H9 (cell line): Measurements from ENCODE around the gene LMOD3. TPM values are rescaled to one million over a fixed set of nuclear protein-coding genes. Genes with fewer than 3 reads are reported as not detected.

ENCODE experiments used
- DNase-seq: peaks from one replicate; pipeline ENCODE4 v3.0.0-alpha.2; 2017
- H2AFZ ChIP-seq: one replicate; pipeline ENCODE4 v1.6.1; 2013; ENCODE audit warnings: mild to moderate bottlenecking, low read length, control low read depth, moderate library complexity
- H2AK5ac ChIP-seq: 2 replicates; pipeline ENCODE4 v1.6.1; 2013; ENCODE audit warnings: low read length, control low read depth, mixed read lengths; ENCODE audit not compliant: insufficient read length
- H2BK120ac ChIP-seq: one replicate; pipeline ENCODE4 v1.6.1; 2013; ENCODE audit warnings: low read depth, mild to moderate bottlenecking, low read length, control low read depth, inconsistent platforms; ENCODE audit not compliant: poor library complexity, severe bottlenecking
- H2BK12ac ChIP-seq: 2 replicates; pipeline ENCODE4 v1.6.1; 2013; ENCODE audit warnings: low read length, control low read depth, mixed read lengths, low read depth; ENCODE audit not compliant: insufficient read length
- H2BK15ac ChIP-seq: 2 replicates; pipeline ENCODE4 v1.6.1; 2013; ENCODE audit warnings: low read depth, low read length, control low read depth
- H2BK20ac ChIP-seq: one replicate; pipeline ENCODE4 v1.6.1; 2013; ENCODE audit warnings: low read depth, mild to moderate bottlenecking, low read length, control low read depth, inconsistent platforms; ENCODE audit not compliant: poor library complexity, severe bottlenecking
- H2BK5ac ChIP-seq: 2 replicates; pipeline ENCODE4 v1.6.1; 2013; ENCODE audit warnings: low read length, control low read depth, mixed read lengths; ENCODE audit not compliant: insufficient read length
- H3K14ac ChIP-seq: 2 replicates; pipeline ENCODE4 v1.6.1; 2013; ENCODE audit warnings: low read length, control low read depth; ENCODE audit not compliant: insufficient read depth
- H3K18ac ChIP-seq: 2 replicates; pipeline ENCODE4 v1.6.1; 2013; ENCODE audit warnings: low read depth, mild to moderate bottlenecking, mixed read lengths, low read length, control low read depth; ENCODE audit not compliant: insufficient read length
- H3K23ac ChIP-seq: 2 replicates; pipeline ENCODE4 v1.6.1; 2013; ENCODE audit warnings: low read length, control low read depth, mixed read lengths, low read depth; ENCODE audit not compliant: insufficient read length
- H3K23me2 ChIP-seq: 2 replicates; pipeline ENCODE4 v1.6.1; 2013; ENCODE audit warnings: low read depth, mild to moderate bottlenecking, mixed read lengths, low read length, control low read depth; ENCODE audit not compliant: insufficient read length, poor library complexity, severe bottlenecking
- H3K27ac ChIP-seq: 2 replicates; pipeline ENCODE4 v1.5.1; 2013; ENCODE audit warnings: low read length, control low read depth, mixed read lengths, low read depth; ENCODE audit not compliant: insufficient read length
- H3K27me3 ChIP-seq: 2 replicates; pipeline ENCODE4 v1.6.1; 2013; ENCODE audit warnings: low read length, control low read depth, inconsistent platforms; ENCODE audit not compliant: insufficient read depth
- H3K4ac ChIP-seq: 2 replicates; pipeline ENCODE4 v1.6.1; 2013; ENCODE audit warnings: low read depth, mild to moderate bottlenecking, control low read depth, inconsistent platforms, low read length, moderate library complexity
- H3K4me1 ChIP-seq: 2 replicates; pipeline ENCODE4 v1.6.1; 2013; ENCODE audit warnings: low read length, control low read depth, inconsistent platforms; ENCODE audit not compliant: insufficient read depth
- H3K4me2 ChIP-seq: 2 replicates; pipeline ENCODE4 v1.6.1; 2013; ENCODE audit warnings: low read length, control low read depth, mixed read lengths; ENCODE audit not compliant: insufficient read length, insufficient read depth
- H3K56ac ChIP-seq: 2 replicates; pipeline ENCODE4 v1.6.1; 2013; ENCODE audit warnings: low read depth, mild to moderate bottlenecking, mixed read lengths, low read length, control low read depth; ENCODE audit not compliant: insufficient read length
- H3K79me1 ChIP-seq: 2 replicates; pipeline ENCODE4 v1.6.1; 2013; ENCODE audit warnings: low read depth, mild to moderate bottlenecking, moderate library complexity, low read length, control low read depth, inconsistent platforms; ENCODE audit not compliant: insufficient read depth, poor library complexity, severe bottlenecking
- H3K79me2 ChIP-seq: 2 replicates; pipeline ENCODE4 v1.6.1; 2013; ENCODE audit warnings: low read length, control low read depth, inconsistent platforms; ENCODE audit not compliant: insufficient read depth
- H3K9ac ChIP-seq: 2 replicates; pipeline ENCODE4 v1.6.1; 2013; ENCODE audit warnings: low read length, control low read depth, mixed read lengths; ENCODE audit not compliant: insufficient read length; ENCODE audit errors: extremely low read depth
- H3K9me3 ChIP-seq: one replicate; pipeline ENCODE4 v1.6.1; 2013; ENCODE audit warnings: low read depth, low read length, inconsistent platforms; ENCODE audit not compliant: control insufficient read depth
- H3T11ph ChIP-seq: one replicate; pipeline ENCODE4 v1.6.1; 2013; ENCODE audit warnings: mild to moderate bottlenecking, low read length, control low read depth, inconsistent platforms
- H4K20me1 ChIP-seq: one replicate; pipeline ENCODE4 v1.6.1; 2013; ENCODE audit not compliant: control insufficient read depth, insufficient read length, insufficient read depth
- H4K5ac ChIP-seq: 2 replicates; pipeline ENCODE4 v1.6.1; 2013; ENCODE audit warnings: low read depth, mild to moderate bottlenecking, mixed read lengths, low read length, control low read depth; ENCODE audit not compliant: insufficient read length
- H4K8ac ChIP-seq: replicated peaks from 2 replicates; pipeline ENCODE4 v1.6.1; 2013; ENCODE audit warnings: low read length, control low read depth, mixed read lengths, low read depth; ENCODE audit not compliant: insufficient read length
- H4K91ac ChIP-seq: 2 replicates; pipeline ENCODE4 v1.6.1; 2013; ENCODE audit warnings: low read depth, mild to moderate bottlenecking, moderate library complexity, mixed read lengths, low read length, control low read depth; ENCODE audit not compliant: insufficient read length
- H3K27ac Mint-ChIP-seq, 3 experiments: 2 replicates in 2 of 3; 3 replicates in 1 of 3; pipeline ENCODE4 v1.8.0; 2020 to 2021; ENCODE audit warnings: mixed read lengths in 3 of 3, mild to moderate bottlenecking in 1 of 3, moderate library complexity in 1 of 3
- H3K27me3 Mint-ChIP-seq: 2 replicates; pipeline ENCODE4 v1.8.0; 2021; ENCODE audit warnings: low read depth, mild to moderate bottlenecking, moderate library complexity, mixed read lengths
- H3K36me3 Mint-ChIP-seq, 3 experiments: 2 replicates in 2 of 3; 3 replicates in 1 of 3; pipeline ENCODE4 v1.8.0; 2020 to 2021; ENCODE audit warnings: low read depth in 3 of 3, mixed read lengths in 3 of 3; ENCODE audit not compliant: insufficient read depth in 1 of 3
- H3K4me1 Mint-ChIP-seq, 2 experiments: 2 replicates each; pipeline ENCODE4 v1.8.0; 2020; ENCODE audit warnings: mixed read lengths in 2 of 2
- H3K4me3 Mint-ChIP-seq, 2 experiments: 2 replicates in 1 of 2; 3 replicates in 1 of 2; pipeline ENCODE4 v1.8.0; 2020 to 2021; ENCODE audit warnings: mild to moderate bottlenecking in 2 of 2, mixed read lengths in 2 of 2, moderate library complexity in 1 of 2
- H3K9me3 Mint-ChIP-seq, 2 experiments: 2 replicates in 1 of 2; 3 replicates in 1 of 2; pipeline ENCODE4 v1.8.0; 2020; ENCODE audit warnings: mild to moderate bottlenecking in 2 of 2, mixed read lengths in 2 of 2, moderate library complexity in 1 of 2
- WGBS: extraction: QIAGEN DNeasy Blood & Tissue Kit; methylation state at CpG from one replicate; pipeline ENCODE4 v1.1.7; 2013; ENCODE audit warnings: missing lambda C conversion rate, low lambda C conversion rate, mixed read lengths; ENCODE audit not compliant: insufficient read length; ENCODE audit errors: extremely low coverage; 5-methylcytosine and 5-hydroxymethylcytosine counted together
- total RNA-seq: library from RNA; stranded (reverse); gene quantifications from 2 replicates; pipeline ENCODE4 v1.2.1, GENCODE V29; 2021
- TF ChIP-seq, protein P1 (sequence below): fragments of 200-600 bp; sonication (generic); conservative IDR thresholded peaks from 3 replicates; pipeline ENCODE4 v1.8.0; 2021; ENCODE audit warnings: antibody characterized with exemption, mild to moderate bottlenecking

Gene LMOD3
- total RNA-seq, 1 experiment from 2014 or later: not detected

DNA sequence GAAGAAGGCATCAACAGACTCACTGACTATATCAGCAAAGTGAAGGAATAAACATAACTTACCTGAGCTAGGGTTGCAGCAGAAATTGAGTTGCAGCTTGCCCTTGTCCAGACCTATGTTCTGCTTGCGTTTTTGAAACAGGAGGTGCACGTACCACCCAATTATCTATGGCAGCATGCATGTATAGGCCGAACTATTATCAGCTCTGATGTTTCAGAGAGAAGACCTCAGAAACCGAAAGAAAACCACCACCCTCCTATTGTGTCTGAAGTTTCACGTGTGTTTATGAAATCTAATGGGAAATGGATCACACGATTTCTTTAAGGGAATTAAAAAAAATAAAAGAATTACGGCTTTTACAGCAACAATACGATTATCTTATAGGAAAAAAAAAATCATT lies 17.8 kb downstream of the LMOD3 start:
- no peak for DNase-seq

More for the DNA sequence above, 17.8 kb downstream of the LMOD3 start:
- Histone ChIP-seq H2BK12ac (no peak overlapping the region), H4K5ac (no peak overlapping the region), H2BK120ac (no peak overlapping the region), H3K27me3 (no peaks in the 10 kb centered on the region), H3K14ac (no peak overlapping the region), H3K4me2 (no peak overlapping the region), H3K9me3 (no peaks in the 10 kb centered on the region), H3K9ac (no peak overlapping the region), H2AFZ (no peak overlapping the region), H2AK5ac (no peak overlapping the region), H2BK15ac (no peak overlapping the region), H3K79me1 (no peaks in the 10 kb centered on the region), H4K91ac (no peak overlapping the region), H3K18ac (no peak overlapping the region), H3K23me2 (no peaks in the 10 kb centered on the region), H2BK5ac (no peak overlapping the region), H3K4me1 (no peaks in the 10 kb centered on the region), H4K8ac (no peak overlapping the region), H3K79me2 (no peaks in the 10 kb centered on the region), H2BK20ac (no peak overlapping the region), H4K20me1 (no peaks in the 10 kb centered on the region), H3K27ac (no peak overlapping the region), H3K56ac (no peak overlapping the region), H3K4ac (no peak overlapping the region), H3K23ac (no peak overlapping the region), H3T11ph (no peak overlapping the region)
- no peaks in the 10 kb centered on the region for H3K4me1 Mint-ChIP-seq
- H3K4me3 Mint-ChIP-seq: no peak overlapping the region
- H3K27ac Mint-ChIP-seq: no peak overlapping the region
- no peaks in the 10 kb centered on the region for H3K9me3 Mint-ChIP-seq
- H3K36me3 Mint-ChIP-seq: peaks cover 0 to 13% (median 0%) of the 10 kb centered on the region in 3 experiments; a peak in 1 of 7 replicates
- H3K27me3 Mint-ChIP-seq: no peaks in the 10 kb centered on the region
- TF ChIP-seq, protein P1, sequence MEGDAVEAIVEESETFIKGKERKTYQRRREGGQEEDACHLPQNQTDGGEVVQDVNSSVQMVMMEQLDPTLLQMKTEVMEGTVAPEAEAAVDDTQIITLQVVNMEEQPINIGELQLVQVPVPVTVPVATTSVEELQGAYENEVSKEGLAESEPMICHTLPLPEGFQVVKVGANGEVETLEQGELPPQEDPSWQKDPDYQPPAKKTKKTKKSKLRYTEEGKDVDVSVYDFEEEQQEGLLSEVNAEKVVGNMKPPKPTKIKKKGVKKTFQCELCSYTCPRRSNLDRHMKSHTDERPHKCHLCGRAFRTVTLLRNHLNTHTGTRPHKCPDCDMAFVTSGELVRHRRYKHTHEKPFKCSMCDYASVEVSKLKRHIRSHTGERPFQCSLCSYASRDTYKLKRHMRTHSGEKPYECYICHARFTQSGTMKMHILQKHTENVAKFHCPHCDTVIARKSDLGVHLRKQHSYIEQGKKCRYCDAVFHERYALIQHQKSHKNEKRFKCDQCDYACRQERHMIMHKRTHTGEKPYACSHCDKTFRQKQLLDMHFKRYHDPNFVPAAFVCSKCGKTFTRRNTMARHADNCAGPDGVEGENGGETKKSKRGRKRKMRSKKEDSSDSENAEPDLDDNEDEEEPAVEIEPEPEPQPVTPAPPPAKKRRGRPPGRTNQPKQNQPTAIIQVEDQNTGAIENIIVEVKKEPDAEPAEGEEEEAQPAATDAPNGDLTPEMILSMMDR: no peak
- WGBS: no CpG with 5 or more reads among the region's 8 CpGs
